K562 (cell line): ENCODE results near the gene HDAC5.

Experiments
- CCAR2 ChIP-seq: fragments of 200-400 bp; formaldehyde crosslinking; IDR thresholded peaks from 2 replicates; pipeline ENCODE4 v1.6.1; 2017; ENCODE audit warnings: mild to moderate bottlenecking, low read depth, low read length
- EZH2 ChIP-seq: IDR thresholded peaks from 2 replicates; pipeline ENCODE4 v1.6.1; 2012; ENCODE audit warnings: low read depth, mild to moderate bottlenecking, inconsistent platforms, low read length, borderline replicate concordance
- HSF4 ChIP-seq: fragments of 250-450 bp; sonication (Bioruptor Pico); IDR thresholded peaks from 2 replicates; pipeline ENCODE4 v2.1.2; 2022; ENCODE audit warnings: mild to moderate bottlenecking, moderate library complexity, borderline replicate concordance
- PRMT5 ChIP-seq: sonication (generic); formaldehyde crosslinking; IDR thresholded peaks from 2 replicates; pipeline ENCODE4 v1.5.0; 2020; ENCODE audit warnings: missing genetic modification reagents
- RAD21 ChIP-seq, 2 experiments: fragments of 250-450 bp in 1 of 2; fragments of 450-650 bp in 1 of 2; sonication (Bioruptor Pico) in 1 of 2; formaldehyde crosslinking in 1 of 2; IDR thresholded peaks in 1 of 2; conservative IDR thresholded peaks in 1 of 2; 2 replicates each; pipeline versions ENCODE4 v1.4.0 to v1.8.0; 2020 to 2022; ENCODE audit warnings: mild to moderate bottlenecking in 2 of 2, moderate library complexity in 1 of 2
- ZBTB7A ChIP-seq: IDR thresholded peaks from 2 replicates; pipeline ENCODE4 v1.6.1; 2011; ENCODE audit warnings: low read depth, mild to moderate bottlenecking, low read length, moderate library complexity, borderline replicate concordance; ENCODE audit not compliant: control insufficient read depth
- TF ChIP-seq, protein P1 (sequence below): sonication (generic); formaldehyde crosslinking; IDR thresholded peaks from 2 replicates; pipeline ENCODE4 v1.8.1; 2023; ENCODE audit warnings: missing genetic modification reagents, mild to moderate bottlenecking, borderline replicate concordance
- TF ChIP-seq, protein P2 (sequence below), 2 experiments: fragments of 450-650 bp; formaldehyde crosslinking in 1 of 2; IDR thresholded peaks; 2 replicates each; pipeline versions ENCODE4 v1.4.0 to v1.6.1; 2014 to 2020; ENCODE audit warnings: mild to moderate bottlenecking in 2 of 2, borderline replicate concordance in 1 of 2, low read depth in 1 of 2
- TF ChIP-seq, protein P3 (sequence below), 3 experiments: IDR thresholded peaks in 2 of 3; conservative IDR thresholded peaks in 1 of 3; 2 replicates each; pipeline ENCODE4 v1.5.1; 2011 to 2012; ENCODE audit warnings: low read length in 3 of 3, mild to moderate bottlenecking in 3 of 3, control low read depth in 2 of 3, improper control_type of control experiment in 1 of 3, inconsistent platforms in 1 of 3, low read depth in 1 of 3, mixed read lengths in 1 of 3, moderate library complexity in 1 of 3; ENCODE audit not compliant: insufficient read depth in 2 of 3

DNA sequence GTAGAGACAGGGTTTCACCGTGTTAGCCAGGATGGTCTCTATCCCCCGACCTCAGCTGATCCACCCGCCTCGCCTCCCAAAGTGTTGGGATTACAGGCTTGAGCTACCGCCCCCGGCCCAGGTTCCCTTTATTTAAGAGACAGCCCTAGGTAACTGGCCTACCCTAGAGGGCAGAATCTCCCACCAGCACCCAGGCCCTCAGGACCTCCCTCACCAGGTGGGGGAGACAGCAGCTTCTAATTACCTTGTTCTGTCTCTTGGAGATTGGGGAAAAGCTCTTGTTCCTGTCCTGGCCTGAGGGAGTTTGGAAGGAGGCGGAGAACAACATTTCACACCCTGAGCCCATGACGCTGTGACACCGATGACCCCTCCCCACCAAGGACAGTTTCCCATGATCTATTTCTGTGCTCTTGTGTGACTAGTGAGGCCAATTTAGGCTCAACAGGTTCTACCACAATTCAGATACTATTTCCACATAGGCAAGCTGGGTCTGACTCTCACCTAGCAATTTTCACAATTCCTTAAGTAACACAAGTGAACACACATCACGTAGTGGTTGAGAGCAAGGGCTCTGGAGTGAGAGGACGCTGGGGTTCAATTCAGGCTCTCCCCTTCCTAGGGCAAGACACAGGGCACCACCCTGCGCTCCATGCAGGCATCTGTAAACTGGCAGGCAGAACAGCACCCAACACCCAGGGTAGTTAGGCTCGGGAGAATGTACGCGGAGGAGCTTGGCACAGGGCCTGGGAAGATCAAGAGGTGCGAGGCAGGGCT, 20.4 kb downstream of the HDAC5 start:
- TF ChIP-seq PRMT5 (CRISPR knock-in tag) (no peak), EZH2 (no peak), CCAR2 (no peak), ZBTB7A (no peak), RAD21 (CRISPR knock-in tag; conservative IDR thresholded peaks at IDR 0.05 in 1 of 2, IDR thresholded peaks at IDR 0.05 in 1 of 2) (peak in 1 of 2 experiments; percentile 19; a peak in 2 of 4 replicates), HSF4 (CRISPR knock-in tag) (no peak)
- TF ChIP-seq, protein P1, sequence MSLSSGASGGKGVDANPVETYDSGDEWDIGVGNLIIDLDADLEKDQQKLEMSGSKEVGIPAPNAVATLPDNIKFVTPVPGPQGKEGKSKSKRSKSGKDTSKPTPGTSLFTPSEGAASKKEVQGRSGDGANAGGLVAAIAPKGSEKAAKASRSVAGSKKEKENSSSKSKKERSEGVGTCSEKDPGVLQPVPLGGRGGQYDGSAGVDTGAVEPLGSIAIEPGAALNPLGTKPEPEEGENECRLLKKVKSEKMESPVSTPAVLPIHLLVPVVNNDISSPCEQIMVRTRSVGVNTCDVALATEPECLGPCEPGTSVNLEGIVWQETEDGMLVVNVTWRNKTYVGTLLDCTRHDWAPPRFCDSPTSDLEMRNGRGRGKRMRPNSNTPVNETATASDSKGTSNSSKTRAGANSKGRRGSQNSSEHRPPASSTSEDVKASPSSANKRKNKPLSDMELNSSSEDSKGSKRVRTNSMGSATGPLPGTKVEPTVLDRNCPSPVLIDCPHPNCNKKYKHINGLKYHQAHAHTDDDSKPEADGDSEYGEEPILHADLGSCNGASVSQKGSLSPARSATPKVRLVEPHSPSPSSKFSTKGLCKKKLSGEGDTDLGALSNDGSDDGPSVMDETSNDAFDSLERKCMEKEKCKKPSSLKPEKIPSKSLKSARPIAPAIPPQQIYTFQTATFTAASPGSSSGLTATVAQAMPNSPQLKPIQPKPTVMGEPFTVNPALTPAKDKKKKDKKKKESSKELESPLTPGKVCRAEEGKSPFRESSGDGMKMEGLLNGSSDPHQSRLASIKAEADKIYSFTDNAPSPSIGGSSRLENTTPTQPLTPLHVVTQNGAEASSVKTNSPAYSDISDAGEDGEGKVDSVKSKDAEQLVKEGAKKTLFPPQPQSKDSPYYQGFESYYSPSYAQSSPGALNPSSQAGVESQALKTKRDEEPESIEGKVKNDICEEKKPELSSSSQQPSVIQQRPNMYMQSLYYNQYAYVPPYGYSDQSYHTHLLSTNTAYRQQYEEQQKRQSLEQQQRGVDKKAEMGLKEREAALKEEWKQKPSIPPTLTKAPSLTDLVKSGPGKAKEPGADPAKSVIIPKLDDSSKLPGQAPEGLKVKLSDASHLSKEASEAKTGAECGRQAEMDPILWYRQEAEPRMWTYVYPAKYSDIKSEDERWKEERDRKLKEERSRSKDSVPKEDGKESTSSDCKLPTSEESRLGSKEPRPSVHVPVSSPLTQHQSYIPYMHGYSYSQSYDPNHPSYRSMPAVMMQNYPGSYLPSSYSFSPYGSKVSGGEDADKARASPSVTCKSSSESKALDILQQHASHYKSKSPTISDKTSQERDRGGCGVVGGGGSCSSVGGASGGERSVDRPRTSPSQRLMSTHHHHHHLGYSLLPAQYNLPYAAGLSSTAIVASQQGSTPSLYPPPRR (CRISPR knock-in tag), result no peak
- TF ChIP-seq, protein P2, sequence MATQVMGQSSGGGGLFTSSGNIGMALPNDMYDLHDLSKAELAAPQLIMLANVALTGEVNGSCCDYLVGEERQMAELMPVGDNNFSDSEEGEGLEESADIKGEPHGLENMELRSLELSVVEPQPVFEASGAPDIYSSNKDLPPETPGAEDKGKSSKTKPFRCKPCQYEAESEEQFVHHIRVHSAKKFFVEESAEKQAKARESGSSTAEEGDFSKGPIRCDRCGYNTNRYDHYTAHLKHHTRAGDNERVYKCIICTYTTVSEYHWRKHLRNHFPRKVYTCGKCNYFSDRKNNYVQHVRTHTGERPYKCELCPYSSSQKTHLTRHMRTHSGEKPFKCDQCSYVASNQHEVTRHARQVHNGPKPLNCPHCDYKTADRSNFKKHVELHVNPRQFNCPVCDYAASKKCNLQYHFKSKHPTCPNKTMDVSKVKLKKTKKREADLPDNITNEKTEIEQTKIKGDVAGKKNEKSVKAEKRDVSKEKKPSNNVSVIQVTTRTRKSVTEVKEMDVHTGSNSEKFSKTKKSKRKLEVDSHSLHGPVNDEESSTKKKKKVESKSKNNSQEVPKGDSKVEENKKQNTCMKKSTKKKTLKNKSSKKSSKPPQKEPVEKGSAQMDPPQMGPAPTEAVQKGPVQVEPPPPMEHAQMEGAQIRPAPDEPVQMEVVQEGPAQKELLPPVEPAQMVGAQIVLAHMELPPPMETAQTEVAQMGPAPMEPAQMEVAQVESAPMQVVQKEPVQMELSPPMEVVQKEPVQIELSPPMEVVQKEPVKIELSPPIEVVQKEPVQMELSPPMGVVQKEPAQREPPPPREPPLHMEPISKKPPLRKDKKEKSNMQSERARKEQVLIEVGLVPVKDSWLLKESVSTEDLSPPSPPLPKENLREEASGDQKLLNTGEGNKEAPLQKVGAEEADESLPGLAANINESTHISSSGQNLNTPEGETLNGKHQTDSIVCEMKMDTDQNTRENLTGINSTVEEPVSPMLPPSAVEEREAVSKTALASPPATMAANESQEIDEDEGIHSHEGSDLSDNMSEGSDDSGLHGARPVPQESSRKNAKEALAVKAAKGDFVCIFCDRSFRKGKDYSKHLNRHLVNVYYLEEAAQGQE (IDR thresholded peaks at IDR 0.05; ENCODE audit: borderline replicate concordance), result peak; percentile 15; the same call in 1 of the 2 replicates
- TF ChIP-seq, protein P2 (CRISPR knock-in tag; IDR thresholded peaks at IDR 0.05; ENCODE audit: low read depth), result no peak
- TF ChIP-seq, protein P3, sequence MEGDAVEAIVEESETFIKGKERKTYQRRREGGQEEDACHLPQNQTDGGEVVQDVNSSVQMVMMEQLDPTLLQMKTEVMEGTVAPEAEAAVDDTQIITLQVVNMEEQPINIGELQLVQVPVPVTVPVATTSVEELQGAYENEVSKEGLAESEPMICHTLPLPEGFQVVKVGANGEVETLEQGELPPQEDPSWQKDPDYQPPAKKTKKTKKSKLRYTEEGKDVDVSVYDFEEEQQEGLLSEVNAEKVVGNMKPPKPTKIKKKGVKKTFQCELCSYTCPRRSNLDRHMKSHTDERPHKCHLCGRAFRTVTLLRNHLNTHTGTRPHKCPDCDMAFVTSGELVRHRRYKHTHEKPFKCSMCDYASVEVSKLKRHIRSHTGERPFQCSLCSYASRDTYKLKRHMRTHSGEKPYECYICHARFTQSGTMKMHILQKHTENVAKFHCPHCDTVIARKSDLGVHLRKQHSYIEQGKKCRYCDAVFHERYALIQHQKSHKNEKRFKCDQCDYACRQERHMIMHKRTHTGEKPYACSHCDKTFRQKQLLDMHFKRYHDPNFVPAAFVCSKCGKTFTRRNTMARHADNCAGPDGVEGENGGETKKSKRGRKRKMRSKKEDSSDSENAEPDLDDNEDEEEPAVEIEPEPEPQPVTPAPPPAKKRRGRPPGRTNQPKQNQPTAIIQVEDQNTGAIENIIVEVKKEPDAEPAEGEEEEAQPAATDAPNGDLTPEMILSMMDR (IDR thresholded peaks at IDR 0.05 in 2 of 3, conservative IDR thresholded peaks at IDR 0.05 in 1 of 3; ENCODE audit: insufficient read depth in 2 of 3, low read depth in 1 of 3, low read length in 3 of 3), result peak in 2 of 3 experiments; percentile 52 to 71; a peak in 4 of 6 replicates
